A172 (cell line): ENCODE measurements around the gene CATSPER1. TPM values are rescaled to one million over a fixed set of nuclear protein-coding genes. Genes with fewer than 3 reads are reported as not detected.
A peak's percentile ranks its signal among the peaks of the same experiment; 100 is the strongest.
"Not testable (repeated sequence)": the region's sequence is repeated elsewhere in the genome, so short reads cannot be mapped to it uniquely, and the experiment has no call there.

Experiments
- DNase-seq: peaks from one replicate; pipeline ENCODE4 v3.0.0-alpha.2; 2015; ENCODE audit warnings: low spot score
- total RNA-seq: library from RNA; depleted of rRNA; stranded (reverse); fragments of >200 nt; shearing (Covaris generic); gene quantifications from 2 replicates; pipeline ENCODE4 v1.2.3, GENCODE V29; 2014

Gene CATSPER1
- total RNA-seq, 1 experiment from 2014 or later, result 0.41 TPM

DNA sequence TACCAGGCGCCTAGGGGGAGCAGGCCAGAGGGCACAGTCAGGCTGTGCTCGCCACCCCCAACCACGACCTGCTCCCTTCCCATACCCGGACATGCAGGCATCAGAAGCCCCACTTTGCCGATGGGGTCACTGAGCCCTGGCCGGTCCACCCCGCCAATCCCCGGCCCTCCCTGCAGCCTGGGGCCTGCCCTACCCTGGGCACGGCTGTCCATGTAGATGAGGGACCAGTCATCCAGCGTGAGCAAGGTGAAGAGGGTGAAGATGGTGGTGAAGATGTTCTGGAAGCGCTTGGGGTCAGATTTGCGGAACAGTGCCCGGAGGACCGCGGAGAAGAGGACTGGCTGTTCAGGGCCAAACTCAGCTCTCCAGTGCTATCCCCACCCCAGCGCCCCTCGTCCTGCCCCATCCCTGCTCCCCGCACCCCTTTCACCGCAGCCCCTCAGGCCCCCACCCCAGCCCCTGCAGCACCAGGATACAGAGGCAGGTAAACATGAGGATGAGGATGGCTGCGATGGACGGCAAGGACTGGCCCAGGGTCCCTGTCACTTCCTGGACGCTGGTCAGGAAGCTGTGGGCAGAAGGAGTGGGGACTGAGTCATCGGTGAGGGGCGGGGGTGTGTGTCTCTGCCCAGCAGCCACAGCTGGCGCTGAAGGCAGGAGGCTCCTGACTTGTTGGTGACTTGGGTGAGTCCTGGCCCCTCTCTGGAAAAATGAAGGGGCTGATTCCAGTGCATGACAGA, 5.5 kb downstream of the CATSPER1 start:
- peak; percentile 93 for DNase-seq

DNA sequence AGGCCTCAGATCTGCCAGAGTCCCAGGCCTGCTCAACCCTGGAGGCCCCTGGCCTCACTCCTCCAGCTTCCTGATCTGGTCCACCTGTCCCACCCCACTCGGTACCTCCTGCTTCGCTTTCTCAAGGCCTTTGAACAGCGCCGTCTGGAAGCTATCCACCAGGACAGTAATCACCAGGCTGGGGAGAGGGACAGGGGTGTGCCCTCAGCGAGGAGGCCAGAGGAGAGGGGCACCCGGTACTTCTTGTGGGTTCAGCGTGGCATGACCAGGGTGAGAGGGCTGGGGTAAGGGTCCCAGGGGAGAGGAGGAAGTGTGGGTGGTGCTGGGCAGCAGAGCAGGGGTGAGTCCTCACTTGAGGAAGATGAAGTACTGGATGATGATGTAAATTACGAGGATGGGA, 6.1 kb downstream of the CATSPER1 start:
- no peak for DNase-seq

DNA sequence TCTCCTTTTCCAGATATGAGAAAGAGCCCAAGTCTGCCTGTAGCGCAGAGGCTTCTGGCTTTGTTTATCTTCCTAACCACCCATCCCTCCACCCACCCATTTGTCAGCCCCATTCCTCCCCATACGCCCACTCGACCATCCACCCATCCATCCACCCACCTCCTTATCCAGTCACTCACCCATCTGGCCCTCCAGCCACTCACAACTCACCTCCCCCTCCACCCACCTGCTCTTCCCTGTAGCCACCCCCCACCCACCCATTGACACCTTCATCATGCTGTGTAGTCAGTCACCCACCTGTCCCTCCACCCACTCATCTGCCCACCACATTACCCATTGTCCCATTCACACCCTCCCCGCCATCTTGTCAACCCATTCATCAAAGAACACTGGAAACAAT, 9.0 kb downstream of the CATSPER1 start:
- no peak for DNase-seq

DNA sequence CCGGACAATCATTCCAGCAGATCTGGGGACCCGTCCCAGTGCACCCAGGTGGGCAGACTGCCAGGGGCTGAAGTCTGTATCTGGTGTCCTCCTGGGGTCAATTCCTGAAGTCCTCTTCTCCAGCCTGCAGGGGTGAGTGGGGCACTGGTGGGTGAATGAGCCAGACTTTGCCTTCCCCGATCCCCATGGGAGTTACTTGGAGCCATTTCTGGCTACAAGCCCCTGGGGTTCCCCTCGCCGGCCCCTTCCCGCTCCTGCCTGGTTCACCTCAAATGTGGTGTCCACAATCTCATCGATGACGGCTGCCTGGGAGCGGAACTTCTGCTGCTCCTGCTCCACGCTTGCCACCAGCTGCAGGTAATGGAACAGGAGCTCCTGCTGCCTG, 9.5 kb downstream of the CATSPER1 start:
- no peak for DNase-seq

DNA sequence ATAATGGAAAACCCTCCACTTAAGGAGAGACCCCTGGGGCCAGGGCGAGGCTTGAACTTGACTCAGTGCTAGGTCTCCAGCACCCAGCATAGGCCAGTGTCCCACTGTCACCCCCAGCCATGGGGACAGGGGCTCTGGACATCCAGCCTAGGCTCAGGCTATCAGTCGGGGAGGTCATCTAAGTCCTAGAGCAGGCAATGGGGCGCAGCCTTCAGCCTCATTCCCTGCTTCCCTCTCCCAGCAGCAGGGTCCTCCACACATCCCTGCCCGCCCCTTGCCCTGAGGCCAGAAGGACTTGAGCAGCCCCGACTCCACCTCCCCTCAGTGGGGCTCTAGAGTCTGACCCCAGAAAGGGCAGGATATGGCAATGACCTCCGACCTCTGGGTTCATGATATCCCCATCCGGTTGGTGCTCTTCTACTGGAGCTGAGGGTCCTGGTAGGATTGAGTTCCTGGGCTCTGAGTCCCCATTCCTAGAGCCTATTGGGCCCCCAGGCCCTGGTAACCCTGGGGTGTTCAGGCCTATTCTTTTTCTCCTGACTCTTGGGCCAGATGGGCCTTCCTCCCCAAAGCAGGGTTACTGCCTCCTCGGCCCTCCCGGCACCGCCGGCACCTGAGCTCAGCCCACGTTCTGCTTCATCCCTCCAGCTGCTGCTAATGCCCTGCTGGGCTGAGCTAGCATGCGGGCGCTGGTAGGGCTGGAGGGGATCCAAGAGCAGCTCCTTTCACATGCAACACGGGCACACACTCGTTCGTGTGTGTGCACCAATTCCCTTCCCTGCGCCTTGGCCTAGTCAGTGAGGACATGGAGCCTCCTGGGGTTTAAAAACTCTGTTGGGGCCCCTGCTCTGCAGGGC, 10.1 kb downstream of the CATSPER1 start:
- DNase-seq, result no peak

DNA sequence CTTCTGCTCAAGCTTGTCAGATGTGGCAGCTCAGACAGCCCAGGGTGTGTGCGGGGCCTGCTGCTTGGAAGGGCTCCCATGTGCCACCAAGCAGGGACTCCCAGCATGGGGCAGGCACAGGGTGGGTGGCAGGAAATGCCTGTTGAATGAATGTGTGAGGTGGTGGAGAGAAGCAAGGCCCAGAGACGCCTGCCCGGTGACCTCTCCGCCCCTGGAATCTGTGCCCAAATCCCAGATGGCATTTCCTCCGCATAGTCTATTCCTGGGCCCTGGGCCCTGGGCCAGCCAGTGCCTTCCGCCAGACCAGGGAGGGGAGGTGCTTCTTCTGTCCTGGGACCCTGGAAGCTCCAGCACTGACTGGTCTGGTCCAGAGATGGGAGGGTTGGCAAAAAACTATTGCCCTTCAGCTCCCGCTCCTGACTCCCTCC, 10.8 kb downstream of the CATSPER1 start:
- DNase-seq, result peak; percentile 96

DNA sequence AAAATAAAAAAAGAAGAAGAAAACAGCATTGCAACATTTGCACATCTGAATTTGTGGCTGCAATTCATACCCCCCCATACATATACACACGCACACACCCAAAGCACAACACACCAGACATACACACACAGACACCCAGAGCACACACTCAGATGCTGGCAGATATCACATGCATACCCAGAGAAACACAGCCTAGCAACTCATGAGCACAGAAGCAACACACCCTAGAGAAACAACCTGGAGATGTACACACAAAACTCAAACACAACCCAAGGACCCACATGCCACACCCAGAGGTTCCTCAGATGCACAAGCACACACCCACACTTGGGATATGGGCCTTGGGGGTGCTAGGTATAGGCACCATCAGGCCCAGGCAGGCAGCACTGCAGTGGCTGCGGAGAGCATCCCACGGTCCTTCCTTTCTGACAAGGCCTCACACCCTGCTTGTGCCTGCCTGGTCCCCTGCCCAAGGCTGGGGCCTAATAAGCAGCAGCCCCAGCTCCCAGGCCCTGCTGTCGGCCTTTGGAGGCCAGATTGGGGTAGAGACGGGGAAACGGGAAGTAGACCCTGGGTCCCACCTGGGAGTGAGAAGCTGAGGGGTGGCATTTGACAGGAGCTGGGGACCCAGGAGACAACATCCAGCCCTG, 11.3 kb downstream of the CATSPER1 start:
- no peak for DNase-seq

DNA sequence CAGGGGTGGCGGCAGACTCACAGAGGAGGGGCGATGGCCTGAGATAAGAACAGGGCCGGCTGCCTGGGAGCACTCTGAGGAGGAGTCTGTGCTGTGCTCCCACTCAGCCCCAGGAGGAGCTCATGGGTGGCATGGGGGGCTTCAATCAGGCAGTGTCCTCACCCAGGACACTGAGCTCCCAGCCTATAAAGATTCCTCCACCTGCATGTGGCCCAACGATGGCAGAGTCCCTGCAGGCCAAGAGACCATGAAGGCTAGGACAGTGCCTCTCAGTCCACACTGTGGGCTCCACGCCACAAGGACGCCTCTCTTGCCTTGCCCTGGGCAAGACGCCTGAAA, 12.5 kb downstream of the CATSPER1 start:
- no peak for DNase-seq

DNA sequence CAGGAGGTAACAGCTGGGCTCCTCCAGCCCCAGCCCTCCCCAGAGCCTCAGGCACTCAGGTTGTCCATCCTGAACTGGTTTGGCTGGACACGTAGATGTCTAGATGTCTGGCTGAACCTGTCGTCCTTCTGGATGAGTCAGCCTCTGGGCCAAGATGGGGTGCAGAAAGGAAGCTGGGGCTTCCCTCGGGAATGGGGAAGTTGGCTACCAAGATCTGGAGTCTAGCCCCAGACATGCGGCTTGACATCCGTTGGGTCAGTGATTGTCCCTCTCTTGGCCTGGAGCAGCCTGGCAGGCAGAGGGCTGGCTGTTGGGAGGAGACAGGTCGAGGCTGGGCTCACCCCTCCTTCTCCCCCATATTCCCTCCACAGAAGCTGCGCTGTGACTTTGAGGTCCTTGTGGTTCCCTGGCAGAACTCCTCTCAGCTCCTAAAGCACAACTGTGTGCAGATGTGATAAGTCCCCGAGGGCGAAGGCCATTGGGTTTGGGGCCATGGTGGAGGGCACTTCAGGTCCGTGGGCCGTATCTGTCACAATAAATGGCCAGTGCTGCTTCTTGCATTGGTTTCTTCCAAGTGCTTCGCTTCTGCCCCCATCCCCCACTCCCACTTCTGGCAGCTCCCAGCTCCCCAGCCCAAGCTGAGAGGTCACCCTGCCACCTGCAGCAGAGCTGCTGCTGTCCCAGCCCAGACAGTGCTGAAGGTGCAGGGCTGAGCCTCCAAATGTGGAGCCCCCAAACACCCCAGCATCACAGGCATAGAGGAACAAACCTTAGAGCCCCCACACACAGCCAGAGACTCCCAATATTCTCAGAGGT, 13.1 kb downstream of the CATSPER1 start:
- peak; percentile 72 for DNase-seq

DNA sequence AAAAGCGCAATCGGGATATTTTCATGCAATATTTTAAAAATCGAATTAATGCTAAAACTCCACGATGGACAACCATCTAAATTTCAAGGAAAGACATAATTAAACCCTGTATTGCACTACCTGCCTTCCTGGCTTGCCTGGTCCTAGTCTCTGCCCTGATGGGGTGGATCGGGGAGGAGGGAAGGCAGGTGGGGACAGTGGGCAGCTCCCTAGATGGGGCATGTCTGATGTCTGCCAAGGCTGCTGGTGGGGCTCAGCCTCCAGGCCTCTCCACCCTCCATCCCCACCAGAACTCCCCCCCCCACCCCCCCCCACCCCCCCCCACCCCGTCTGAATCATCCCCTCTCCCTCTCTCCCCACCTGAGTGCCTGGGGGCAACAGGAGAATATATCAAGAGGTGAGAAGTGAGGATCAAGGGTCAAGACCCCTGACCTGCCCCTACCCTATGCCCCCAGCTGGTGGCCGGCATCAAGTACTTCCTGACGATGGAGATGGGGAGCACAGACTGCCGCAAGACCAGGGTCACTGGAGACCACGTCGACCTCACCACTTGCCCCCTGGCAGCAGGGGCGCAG, 13.8 kb downstream of the CATSPER1 start:
- no peak for DNase-seq

DNA sequence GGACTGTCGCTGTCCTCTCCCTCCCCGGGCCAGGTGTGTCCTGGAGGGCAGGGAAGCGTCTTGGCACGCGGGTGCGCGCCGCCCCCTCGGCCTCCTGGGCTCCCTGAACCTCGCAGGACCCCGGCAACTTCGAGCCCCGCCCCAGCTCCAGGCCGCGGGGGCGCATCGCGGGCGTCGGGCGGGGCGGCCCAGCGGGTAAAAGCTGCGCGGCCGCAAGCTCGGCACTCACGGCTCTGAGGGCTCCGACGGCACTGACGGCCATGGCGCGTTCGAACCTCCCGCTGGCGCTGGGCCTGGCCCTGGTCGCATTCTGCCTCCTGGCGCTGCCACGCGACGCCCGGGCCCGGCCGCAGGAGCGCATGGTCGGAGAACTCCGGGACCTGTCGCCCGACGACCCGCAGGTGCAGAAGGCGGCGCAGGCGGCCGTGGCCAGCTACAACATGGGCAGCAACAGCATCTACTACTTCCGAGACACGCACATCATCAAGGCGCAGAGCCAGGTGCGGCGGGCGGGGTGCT, 14.4 kb downstream of the CATSPER1 start, which contains the start of gene CST6:
Gene CST6, plus strand, starts transcription at position 224 of the 519 bp plus-strand sequence. Its CDS starts 37 bp downstream, at position 261.
- no peak for DNase-seq

DNA sequence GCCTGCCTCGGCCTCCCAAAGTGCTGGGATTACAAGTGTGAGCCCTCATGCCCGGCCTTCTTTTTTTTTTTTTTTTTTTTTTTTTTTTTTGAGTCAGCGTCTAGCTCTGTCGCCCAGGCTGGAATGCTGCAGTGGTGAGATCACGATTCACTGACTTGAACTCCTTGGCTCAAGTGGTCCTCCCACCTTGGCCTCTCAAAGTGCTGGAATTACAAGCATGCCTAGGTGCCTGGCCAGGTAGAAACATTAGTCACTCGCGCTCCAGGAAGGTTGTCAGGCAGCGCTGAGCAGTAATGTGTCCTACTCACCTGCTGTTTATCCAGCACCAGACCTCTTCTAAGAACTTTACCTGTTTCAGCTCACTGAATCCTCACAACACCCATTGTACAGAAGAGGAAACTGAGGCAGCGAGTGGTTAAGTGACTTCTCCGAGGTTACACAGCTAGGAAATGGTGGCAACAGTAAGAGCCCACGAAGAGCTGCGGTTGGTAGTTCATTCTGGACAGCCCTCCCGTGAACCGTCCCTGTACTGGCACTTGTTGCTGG, 15.0 kb downstream of the CATSPER1 start:
- peak; percentile 75 for DNase-seq

DNA sequence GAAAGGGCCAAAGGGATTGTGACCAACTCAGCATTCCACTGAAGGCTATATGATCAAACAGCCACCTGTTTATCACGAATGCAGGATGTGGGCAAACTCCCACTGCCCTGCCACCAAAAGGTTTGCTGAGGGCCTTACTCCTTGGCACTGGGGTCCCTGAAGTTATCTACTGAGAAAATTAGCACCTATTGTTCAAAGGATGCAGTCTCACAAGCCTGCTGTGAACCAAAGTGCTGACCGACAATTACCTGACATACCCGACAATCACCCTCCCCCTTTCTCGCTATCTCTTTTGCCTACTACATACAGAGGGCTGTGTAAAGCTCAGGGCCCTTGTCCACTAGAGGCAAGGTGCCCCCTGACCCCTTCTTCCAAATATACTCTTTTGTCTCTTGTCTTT, 16.2 kb downstream of the CATSPER1 start:
- not testable (repeated sequence) for DNase-seq

DNA sequence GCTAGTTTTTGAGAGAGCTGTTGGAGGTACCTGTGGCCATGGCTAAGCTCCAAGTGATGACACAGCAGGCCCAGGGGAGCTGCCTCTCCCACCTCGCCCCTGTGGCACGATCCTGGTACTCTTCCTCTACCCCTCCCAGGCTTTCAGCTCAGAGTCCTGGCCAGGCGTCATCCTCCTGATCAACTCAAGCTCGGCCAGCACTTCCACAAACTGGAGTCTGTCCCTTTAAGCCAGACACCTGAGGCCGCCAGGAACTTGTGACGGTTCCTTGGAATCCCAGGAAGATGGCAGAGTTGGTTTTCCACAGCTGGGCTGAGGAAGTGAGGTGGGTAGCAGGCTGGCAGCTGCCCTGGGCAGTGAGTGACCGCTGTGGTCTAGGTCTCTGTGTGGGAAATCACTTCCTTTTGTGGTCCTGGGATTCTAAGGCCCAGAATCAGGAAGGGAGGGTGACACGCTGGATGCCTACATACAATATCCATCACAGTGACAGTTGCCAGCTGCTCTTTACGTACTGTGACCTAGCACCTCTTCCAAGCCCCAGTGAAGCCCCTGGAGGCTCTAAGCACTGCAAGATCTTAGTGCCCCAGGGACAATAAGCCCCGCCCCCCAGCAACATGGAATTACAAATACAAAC, 17.7 kb downstream of the CATSPER1 start:
- DNase-seq, result peak; percentile 83

DNA sequence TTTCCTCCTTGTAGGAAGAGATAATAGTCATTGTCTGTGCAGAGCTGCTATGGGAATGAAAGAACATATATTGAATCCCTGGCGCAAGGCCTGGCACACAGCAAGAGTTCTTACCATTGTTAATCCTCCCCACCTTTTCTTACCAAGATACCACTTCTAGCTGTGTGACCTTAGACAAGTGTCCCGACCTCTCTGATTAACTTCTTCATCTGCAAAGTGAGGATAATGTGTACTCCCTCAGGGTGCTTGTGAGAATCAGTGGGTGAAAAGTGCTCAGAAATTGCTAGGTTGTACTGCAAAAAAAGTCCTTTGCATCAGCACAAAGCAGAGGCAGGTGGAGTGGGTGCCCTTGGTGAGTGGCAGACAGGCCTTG, 18.2 kb downstream of the CATSPER1 start:
- DNase-seq, result no peak

DNA sequence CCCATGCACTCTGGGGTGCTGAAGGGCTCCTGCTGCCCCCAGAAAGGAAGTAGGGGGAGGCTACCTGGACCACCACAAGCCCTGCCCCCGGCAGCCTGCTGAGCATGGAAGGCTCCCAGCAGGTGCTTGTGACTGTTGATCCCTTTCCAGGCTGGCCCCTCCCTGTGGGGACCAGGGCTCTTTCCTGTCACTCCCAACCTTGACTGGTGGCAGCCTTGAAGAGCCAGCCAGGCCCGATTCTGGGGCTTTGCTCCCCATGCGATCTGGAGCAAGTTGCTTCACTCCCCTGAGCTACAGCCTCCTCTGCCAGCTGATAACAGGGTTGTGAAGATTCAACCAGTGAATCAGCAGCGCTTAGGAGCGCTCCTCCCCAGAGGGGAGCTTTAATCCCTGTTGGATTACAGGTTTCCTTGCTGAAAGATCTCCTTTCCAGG, 19.1 kb downstream of the CATSPER1 start:
- peak; percentile 39 for DNase-seq

DNA sequence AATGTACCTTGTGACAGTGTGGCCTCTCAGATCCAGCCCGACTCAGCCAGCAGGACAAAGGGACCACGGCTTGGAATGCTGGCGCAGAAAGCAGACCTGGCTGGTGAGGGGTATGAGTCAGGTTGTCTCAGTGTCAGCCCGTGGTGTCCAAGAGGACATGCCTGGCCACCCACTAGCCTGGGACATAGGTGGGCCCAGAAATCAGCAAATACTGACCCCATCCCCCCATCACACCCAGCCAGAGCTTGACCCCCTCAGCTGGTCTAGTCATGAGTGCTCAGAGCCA, 19.4 kb downstream of the CATSPER1 start:
- no peak for DNase-seq

DNA sequence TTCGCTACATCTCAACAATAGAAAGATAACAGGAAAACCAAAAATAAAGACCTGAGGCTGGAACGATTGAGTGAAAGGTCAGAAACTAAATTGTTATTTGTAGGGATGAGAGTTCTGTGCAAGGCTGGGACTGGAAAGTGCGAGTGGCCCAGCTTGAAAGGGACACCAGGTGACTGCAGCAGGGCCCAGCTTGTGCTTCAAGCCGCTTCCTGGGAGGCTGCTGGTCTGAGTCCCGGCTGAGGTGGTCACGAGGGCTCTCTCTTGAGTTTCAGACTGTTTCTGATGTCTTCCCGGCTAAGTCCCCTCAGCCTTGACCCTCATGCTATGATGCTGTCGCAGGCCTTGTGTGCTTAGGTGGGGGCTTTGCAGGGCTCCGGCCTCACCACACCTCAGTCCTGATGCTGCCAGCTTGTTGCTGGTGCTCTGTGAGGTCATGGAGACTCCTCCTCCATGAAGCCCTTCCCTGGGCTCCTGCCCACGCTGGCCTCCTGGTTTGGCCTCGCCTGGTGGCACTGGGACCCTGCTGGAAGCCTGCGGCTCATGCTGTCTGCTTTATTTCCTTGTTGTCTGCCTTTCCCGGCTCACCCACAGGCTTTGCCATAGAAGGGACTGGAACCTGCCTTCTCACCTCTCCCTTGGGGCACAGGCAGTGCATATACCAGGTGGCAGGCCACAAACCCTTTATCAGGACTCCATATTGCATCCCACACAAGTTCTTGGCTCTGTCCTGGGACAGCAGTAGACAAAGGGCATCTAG, 20.0 kb downstream of the CATSPER1 start:
- DNase-seq, result no peak

DNA sequence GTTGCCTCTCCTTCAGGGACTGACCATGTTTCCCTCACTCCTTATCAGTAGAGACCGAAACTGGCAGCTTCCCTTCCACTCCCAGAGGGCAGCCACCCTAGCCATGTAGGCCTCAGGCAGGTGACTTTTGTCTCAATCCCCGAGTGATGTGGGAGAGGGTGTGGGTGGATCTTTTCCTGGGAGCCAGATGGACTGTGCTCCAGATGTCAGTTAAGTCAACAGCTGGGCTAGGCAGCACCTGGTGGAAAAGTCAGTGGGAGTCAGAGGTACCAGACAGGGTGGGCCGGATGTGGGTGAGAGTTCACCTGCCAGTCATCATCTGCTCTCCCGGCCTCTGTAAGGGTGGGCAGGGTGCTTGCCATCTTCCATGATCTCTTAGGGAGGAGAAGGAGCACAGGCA, 22.1 kb downstream of the CATSPER1 start:
- no peak for DNase-seq

DNA sequence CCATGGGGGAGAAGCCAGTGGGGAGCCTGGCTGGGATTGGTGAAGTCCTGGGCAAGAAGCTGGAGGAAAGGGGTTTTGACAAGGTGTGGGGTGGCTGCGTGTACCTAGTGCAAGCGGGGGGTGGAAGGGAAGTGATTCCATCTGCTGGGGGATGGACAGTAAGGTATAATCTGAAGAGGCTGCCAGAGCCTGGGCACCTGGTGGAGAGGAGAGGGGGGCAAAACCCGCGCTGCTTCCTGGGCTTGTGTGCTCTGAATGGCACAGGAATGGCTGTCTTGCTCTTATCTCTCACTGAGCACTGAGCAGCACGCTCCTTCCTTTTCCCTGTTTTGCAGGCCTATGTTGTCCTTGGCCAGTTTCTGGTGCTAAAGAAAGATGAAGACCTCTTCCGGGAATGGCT, 23.0 kb downstream of the CATSPER1 start:
- no peak for DNase-seq
